PC-9 (cell line): ENCODE measurements around the gene ZNF300.

Experiments used
- CTCF ChIP-seq: fragments of 200-600 bp; sonication (generic); conservative IDR thresholded peaks from 2 replicates; pipeline ENCODE4 v1.6.1; 2017; ENCODE audit warnings: mixed run types, antibody characterized with exemption, mild to moderate bottlenecking, moderate library complexity
- EZH2 ChIP-seq: fragments of 200-600 bp; sonication (generic); IDR thresholded peaks from 2 replicates; pipeline ENCODE4 v1.8.0; 2017; ENCODE audit warnings: antibody characterized with exemption, low read depth

GRCh38 chr5:150846654-150847333 lies 58.0 kb downstream of the ZNF300 start:
- TF ChIP-seq CTCF (peak; percentile 79), EZH2 (no peak)
